GM13977 (cell line): Measurements from ENCODE around the gene RIMBP2.

ENCODE experiments used
- DNase-seq: peaks from one replicate; pipeline ENCODE4 v3.0.0; 2012; ENCODE audit warnings: low spot score
- CTCF ChIP-seq: IDR thresholded peaks from 2 replicates; pipeline ENCODE4 v1.5.1; 2012; ENCODE audit warnings: mild to moderate bottlenecking, control low read depth; ENCODE audit not compliant: insufficient read depth; ENCODE audit errors: extremely low read depth, missing control alignments
- in situ Hi-C: fragments of 300-500 bp; cut with MboI; formaldehyde crosslinking; loops from one replicate; pipeline ENCODE4 v1.12.0; 2022; ENCODE audit warnings: low sequenced_read_pairs, low pct_unique_long_range_greater_than_20kb, mixed read lengths, inconsistent platforms; ENCODE audit not compliant: unreplicated experiment

Gene RIMBP2

GRCh38 chr12:130687796-130688778 is 28.0 kb downstream of the RIMBP2 start:
- in situ Hi-C loops, result no loop called here
- TF ChIP-seq CTCF, result no peak
- DNase-seq, result no peak

- TF ChIP-seq CTCF, result no peak
- in situ Hi-C loops, result no loop called here
- DNase-seq, result no peak
These were observed 28.9 kb downstream of the RIMBP2 start for GRCh38 chr12:130687190-130687589.

- no peak for TF ChIP-seq CTCF
- DNase-seq, result no peak
- in situ Hi-C loops, result no loop called here
These were observed 29.5 kb downstream of the RIMBP2 start for GRCh38 chr12:130686511-130686991.

- DNase-seq, result no peak
- in situ Hi-C loops, result no loop called here
- no peak for TF ChIP-seq CTCF
These were observed 30.2 kb downstream of the RIMBP2 start for GRCh38 chr12:130685850-130686249.

- no peak for TF ChIP-seq CTCF
- in situ Hi-C loops, result no loop called here
These were observed 30.8 kb downstream of the RIMBP2 start for GRCh38 chr12:130685250-130685787.

GRCh38 chr12:130683811-130684210 is 32.3 kb downstream of the RIMBP2 start:
- DNase-seq, result no peak
- in situ Hi-C loops, result no loop called here
- TF ChIP-seq CTCF, result no peak

More at GRCh38 chr12:130685250-130685787, 30.8 kb downstream of the RIMBP2 start:
- DNase-seq, result no peak
